Measurements from ENCODE around the gene PRCC. TPM values are rescaled to one million over a fixed set of nuclear protein-coding genes. Genes with fewer than 3 reads are reported as not detected.
A peak's percentile ranks its signal among the peaks of the same experiment; 100 is the strongest.

PRCC gene
- total and polyA plus RNA-seq, 5 donors from 2014 or later: 35.5 to 67.8 (median 36.8) TPM

DNA sequence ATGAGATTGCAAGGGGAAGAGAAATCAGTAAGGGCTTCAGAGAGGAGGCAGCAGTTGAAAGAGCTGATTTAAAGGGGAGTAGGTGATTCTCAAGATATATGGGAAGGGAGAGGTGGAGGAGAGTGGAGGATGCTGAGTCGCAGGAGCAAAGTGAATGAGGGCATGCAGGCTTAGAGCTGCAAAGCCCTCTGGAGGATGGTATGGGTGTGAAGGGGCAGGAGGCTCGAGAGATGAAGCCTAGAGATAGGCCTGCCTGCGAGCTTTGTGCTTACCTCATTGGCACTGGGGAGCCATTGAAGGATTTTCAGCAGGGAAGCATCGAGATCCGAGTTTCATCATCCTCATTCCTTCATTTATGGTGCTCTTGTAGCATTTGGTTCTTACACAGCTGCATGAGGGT is 65.1 kb downstream of the PRCC start:
- peaks cover 22% of the 10 kb centered on the region for H3K4me1 ChIP-seq (ENCODE audit: control insufficient read depth, insufficient read depth, low read length, poor library complexity, severe bottlenecking)
- Mint-ChIP-seq H3K4me3 (no peak overlapping the region), H3K36me3 (no peaks in the 10 kb centered on the region), H3K27me3 (no peaks in the 10 kb centered on the region), H3K9me3 (no peaks in the 10 kb centered on the region), H3K27ac (no peak overlapping the region), H3K4me1 (peaks cover 7 to 36% (median 11%) of the 10 kb centered on the region in 4 donors)
- H3K27ac ChIP-seq (ENCODE audit: insufficient read depth, low read length, poor library complexity, severe bottlenecking): no peak overlapping the region
- H3K9me3 ChIP-seq (ENCODE audit: control insufficient read depth in 2 of 2, low read length in 2 of 2): no peaks in the 10 kb centered on the region
- no peaks in the 10 kb centered on the region for H3K27me3 ChIP-seq (ENCODE audit: control insufficient read depth, insufficient read depth, low read length)
- DNase-seq (no peak), ATAC-seq (ENCODE audit: low read depth in 2 of 2) (no peak)
- H3K4me3 ChIP-seq (ENCODE audit: low read depth, low read length): no peak overlapping the region
- H3K36me3 ChIP-seq (ENCODE audit: control insufficient read depth, insufficient read depth, low read length): no peaks in the 10 kb centered on the region

DNA sequence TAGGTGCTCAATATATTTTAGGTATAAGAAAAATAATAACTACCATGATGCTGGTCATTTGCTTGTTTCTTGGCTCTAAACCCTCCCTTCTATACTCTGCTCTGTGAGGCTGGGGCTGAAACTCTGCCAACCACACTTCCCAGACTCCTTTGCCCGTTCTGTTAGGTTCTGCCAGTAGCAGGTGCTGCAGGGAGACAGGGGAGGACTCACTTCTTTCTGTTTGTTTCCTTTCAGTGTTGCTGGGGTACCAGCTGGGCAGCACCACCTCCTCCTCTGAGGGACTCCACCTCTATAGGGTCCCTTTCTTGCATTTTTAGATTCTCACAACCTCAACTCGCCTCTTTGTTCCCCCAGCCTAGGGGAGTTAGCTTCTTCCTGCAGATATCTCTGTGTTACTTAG is 66.3 kb downstream of the PRCC start:
- no peaks in the 10 kb centered on the region for H3K36me3 Mint-ChIP-seq
- peak in 1 of 3 donors; percentile 48 for DNase-seq
- peaks cover 7 to 40% (median 12%) of the 10 kb centered on the region in 4 donors for H3K4me1 Mint-ChIP-seq

DNA sequence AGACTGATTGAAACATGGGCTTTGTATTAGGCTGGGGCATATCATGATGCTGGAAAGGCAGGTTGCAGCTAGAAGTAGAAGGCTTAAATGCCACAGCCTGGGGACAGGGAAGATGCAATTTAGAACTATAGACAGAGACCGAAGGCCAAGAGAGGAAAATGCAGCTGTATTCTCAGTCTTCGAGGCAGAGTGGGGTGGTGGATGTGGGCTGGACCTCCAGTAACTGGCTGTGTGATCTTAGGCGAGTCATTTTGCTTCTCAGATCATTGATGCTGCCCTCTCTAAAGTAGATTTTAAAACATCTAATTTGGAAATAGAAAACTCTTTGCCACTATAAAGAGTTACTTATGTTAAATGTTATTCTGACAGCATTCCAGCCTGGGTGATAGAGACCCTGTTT is 67.0 kb downstream of the PRCC start:
- Mint-ChIP-seq H3K4me3 (no peak overlapping the region), H3K9me3 (no peaks in the 10 kb centered on the region), H3K36me3 (no peaks in the 10 kb centered on the region), H3K27me3 (no peaks in the 10 kb centered on the region), H3K4me1 (peaks cover 7 to 42% (median 15%) of the 10 kb centered on the region in 4 donors), H3K27ac (peak overlapping the region; percentile 23 to 90 (median 77))
- ATAC-seq (ENCODE audit: low read depth in 2 of 2) (no peak), DNase-seq (peak in 1 of 3 donors; percentile 24)
- peaks cover 22% of the 10 kb centered on the region for H3K4me1 ChIP-seq (ENCODE audit: control insufficient read depth, insufficient read depth, low read length, poor library complexity, severe bottlenecking)
- H3K36me3 ChIP-seq (ENCODE audit: control insufficient read depth, insufficient read depth, low read length): no peaks in the 10 kb centered on the region
- no peak overlapping the region for H3K27ac ChIP-seq (ENCODE audit: insufficient read depth, low read length, poor library complexity, severe bottlenecking)
- H3K27me3 ChIP-seq (ENCODE audit: control insufficient read depth, insufficient read depth, low read length): no peaks in the 10 kb centered on the region
- no peaks in the 10 kb centered on the region for H3K9me3 ChIP-seq (ENCODE audit: control insufficient read depth in 2 of 2, low read length in 2 of 2)
- no peak overlapping the region for H3K4me3 ChIP-seq (ENCODE audit: low read depth, low read length)

More for the DNA sequence above, 66.3 kb downstream of the PRCC start:
- H3K27me3 ChIP-seq (ENCODE audit: control insufficient read depth, insufficient read depth, low read length): no peaks in the 10 kb centered on the region
- H3K4me1 ChIP-seq (ENCODE audit: control insufficient read depth, insufficient read depth, low read length, poor library complexity, severe bottlenecking): peaks cover 22% of the 10 kb centered on the region
- H3K27me3 Mint-ChIP-seq: no peaks in the 10 kb centered on the region
- no peaks in the 10 kb centered on the region for H3K36me3 ChIP-seq (ENCODE audit: control insufficient read depth, insufficient read depth, low read length)
- H3K4me3 ChIP-seq (ENCODE audit: low read depth, low read length): no peak overlapping the region
- no peak overlapping the region for H3K27ac ChIP-seq (ENCODE audit: insufficient read depth, low read length, poor library complexity, severe bottlenecking)
- peak overlapping the region in 2 of 3 donors; percentile 67 to 77 for H3K27ac Mint-ChIP-seq
- ATAC-seq (ENCODE audit: low read depth in 2 of 2): peak; percentile 33 to 50
- H3K9me3 Mint-ChIP-seq: no peaks in the 10 kb centered on the region
- no peak overlapping the region for H3K4me3 Mint-ChIP-seq
- no peaks in the 10 kb centered on the region for H3K9me3 ChIP-seq (ENCODE audit: control insufficient read depth in 2 of 2, low read length in 2 of 2)

DNA sequence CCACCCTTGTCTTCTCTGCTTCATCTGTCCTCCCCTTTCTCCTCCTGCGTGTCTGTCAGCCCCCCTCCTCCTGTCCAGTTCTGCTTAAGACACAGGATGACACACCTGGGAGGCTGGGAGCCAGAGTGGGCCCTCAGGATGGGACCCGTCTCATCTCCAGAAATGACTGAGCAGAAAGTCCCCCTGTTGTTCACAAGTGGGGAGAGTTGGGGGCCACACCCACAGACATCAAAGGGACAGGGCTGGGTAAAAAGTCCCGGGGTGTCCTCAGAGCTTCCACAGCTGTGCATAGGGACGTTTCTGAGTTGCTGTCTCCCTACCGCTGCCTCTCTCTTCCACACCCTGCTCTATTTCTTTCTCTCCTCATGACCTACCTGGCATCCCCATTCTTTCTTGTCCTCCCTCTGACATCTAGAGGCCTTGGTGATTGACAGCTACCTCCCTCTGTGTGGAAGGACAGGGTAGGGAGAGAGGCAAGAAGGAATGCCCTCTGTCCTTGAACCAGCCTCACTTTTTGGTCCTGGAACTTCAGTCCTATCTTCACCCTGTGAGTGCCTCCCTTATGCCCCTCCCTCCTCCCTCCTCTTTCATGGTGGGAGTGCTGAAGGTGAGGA is 68.8 kb downstream of the PRCC start:
- Histone ChIP-seq H3K27ac (ENCODE audit: insufficient read depth, low read length, poor library complexity, severe bottlenecking) (peak overlapping the region; percentile 65), H3K4me3 (ENCODE audit: low read depth, low read length) (no peak overlapping the region), H3K27me3 (ENCODE audit: control insufficient read depth, insufficient read depth, low read length) (no peaks in the 10 kb centered on the region), H3K4me1 (ENCODE audit: control insufficient read depth, insufficient read depth, low read length, poor library complexity, severe bottlenecking) (peaks cover 22% of the 10 kb centered on the region), H3K36me3 (ENCODE audit: control insufficient read depth, insufficient read depth, low read length) (no peaks in the 10 kb centered on the region), H3K9me3 (ENCODE audit: control insufficient read depth in 2 of 2, low read length in 2 of 2) (no peaks in the 10 kb centered on the region)
- Mint-ChIP-seq H3K9me3 (no peaks in the 10 kb centered on the region), H3K4me1 (peaks cover 7 to 42% (median 15%) of the 10 kb centered on the region in 4 donors), H3K27ac (peak overlapping the region in 2 of 3 donors; percentile 86 to 90), H3K4me3 (peak overlapping the region in 1 of 4 donors; percentile 1), H3K27me3 (no peaks in the 10 kb centered on the region), H3K36me3 (no peaks in the 10 kb centered on the region)
- peak; percentile 33 to 50 for ATAC-seq (ENCODE audit: low read depth in 2 of 2)
- DNase-seq: peak in 2 of 3 donors; percentile 36 to 76

DNA sequence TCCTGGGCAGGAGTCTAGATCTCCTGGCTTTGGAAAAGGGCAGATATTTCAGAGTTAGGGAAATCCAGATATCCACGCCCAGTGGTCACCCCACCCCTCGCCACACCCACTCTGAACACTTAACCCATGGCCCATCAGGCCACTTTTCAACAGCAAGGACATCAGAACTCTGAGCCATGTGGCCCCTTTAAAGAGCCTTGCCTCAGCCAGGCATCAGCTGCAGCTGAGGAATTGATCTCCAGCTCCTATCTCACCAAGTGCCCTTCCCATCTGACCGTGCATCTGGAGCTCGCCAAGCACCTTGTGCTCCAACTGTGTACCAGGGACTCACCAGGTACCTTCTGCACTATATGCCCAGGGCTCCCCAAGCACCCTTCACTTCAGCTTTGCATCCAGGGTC is 69.6 kb downstream of the PRCC start:
- H3K27ac Mint-ChIP-seq: peak overlapping the region in 2 of 3 donors; percentile 42 to 94
- Histone ChIP-seq H3K27ac (ENCODE audit: insufficient read depth, low read length, poor library complexity, severe bottlenecking) (no peak overlapping the region), H3K36me3 (ENCODE audit: control insufficient read depth, insufficient read depth, low read length) (no peaks in the 10 kb centered on the region), H3K27me3 (ENCODE audit: control insufficient read depth, insufficient read depth, low read length) (no peaks in the 10 kb centered on the region), H3K4me1 (ENCODE audit: control insufficient read depth, insufficient read depth, low read length, poor library complexity, severe bottlenecking) (peaks cover 22% of the 10 kb centered on the region), H3K4me3 (ENCODE audit: low read depth, low read length) (no peak overlapping the region), H3K9me3 (ENCODE audit: control insufficient read depth in 2 of 2, low read length in 2 of 2) (no peaks in the 10 kb centered on the region)
- no peaks in the 10 kb centered on the region for H3K36me3 Mint-ChIP-seq
- ATAC-seq (ENCODE audit: low read depth in 2 of 2) (no peak), DNase-seq (no peak)
- H3K9me3 Mint-ChIP-seq: no peaks in the 10 kb centered on the region
- no peak overlapping the region for H3K4me3 Mint-ChIP-seq
- peaks cover 6% of the 10 kb centered on the region for H3K27me3 Mint-ChIP-seq
- H3K4me1 Mint-ChIP-seq: peaks cover 7 to 42% (median 15%) of the 10 kb centered on the region in 4 donors

DNA sequence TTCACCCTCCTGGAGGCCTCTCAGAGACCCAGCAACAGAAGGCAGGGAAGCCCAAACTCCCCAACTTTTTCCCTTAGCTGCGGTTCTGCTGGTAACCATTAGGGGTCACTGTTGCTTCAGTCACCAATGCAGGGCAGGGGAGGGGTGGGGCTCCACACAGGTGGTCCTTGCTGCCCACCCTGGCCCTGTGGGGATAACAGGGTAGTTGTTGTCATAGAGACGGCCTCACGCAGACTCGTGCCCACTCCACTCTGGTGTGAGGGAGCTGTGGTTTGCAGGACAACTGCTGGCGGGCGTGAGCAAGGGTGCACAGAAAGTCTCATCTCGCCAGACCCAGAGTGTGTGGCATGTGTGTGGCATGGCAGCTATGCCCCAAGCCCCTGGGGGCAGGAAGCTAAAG is 71.6 kb downstream of the PRCC start:
- Mint-ChIP-seq H3K36me3 (no peaks in the 10 kb centered on the region), H3K27me3 (peaks cover 10% of the 10 kb centered on the region), H3K27ac (no peak overlapping the region), H3K4me3 (no peak overlapping the region), H3K4me1 (peaks cover 7 to 39% (median 14%) of the 10 kb centered on the region in 4 donors), H3K9me3 (no peaks in the 10 kb centered on the region)
- H3K4me1 ChIP-seq (ENCODE audit: control insufficient read depth, insufficient read depth, low read length, poor library complexity, severe bottlenecking): peaks cover 22% of the 10 kb centered on the region
- DNase-seq: peak; percentile 26 to 55 (median 49)
- H3K9me3 ChIP-seq (ENCODE audit: control insufficient read depth in 2 of 2, low read length in 2 of 2): no peaks in the 10 kb centered on the region
- ATAC-seq (ENCODE audit: low read depth in 2 of 2): peak; percentile 22 to 38
- peaks cover 5% of the 10 kb centered on the region for H3K27me3 ChIP-seq (ENCODE audit: control insufficient read depth, insufficient read depth, low read length)
- H3K4me3 ChIP-seq (ENCODE audit: low read depth, low read length): no peak overlapping the region
- no peaks in the 10 kb centered on the region for H3K36me3 ChIP-seq (ENCODE audit: control insufficient read depth, insufficient read depth, low read length)
- H3K27ac ChIP-seq (ENCODE audit: insufficient read depth, low read length, poor library complexity, severe bottlenecking): no peak overlapping the region

DNA sequence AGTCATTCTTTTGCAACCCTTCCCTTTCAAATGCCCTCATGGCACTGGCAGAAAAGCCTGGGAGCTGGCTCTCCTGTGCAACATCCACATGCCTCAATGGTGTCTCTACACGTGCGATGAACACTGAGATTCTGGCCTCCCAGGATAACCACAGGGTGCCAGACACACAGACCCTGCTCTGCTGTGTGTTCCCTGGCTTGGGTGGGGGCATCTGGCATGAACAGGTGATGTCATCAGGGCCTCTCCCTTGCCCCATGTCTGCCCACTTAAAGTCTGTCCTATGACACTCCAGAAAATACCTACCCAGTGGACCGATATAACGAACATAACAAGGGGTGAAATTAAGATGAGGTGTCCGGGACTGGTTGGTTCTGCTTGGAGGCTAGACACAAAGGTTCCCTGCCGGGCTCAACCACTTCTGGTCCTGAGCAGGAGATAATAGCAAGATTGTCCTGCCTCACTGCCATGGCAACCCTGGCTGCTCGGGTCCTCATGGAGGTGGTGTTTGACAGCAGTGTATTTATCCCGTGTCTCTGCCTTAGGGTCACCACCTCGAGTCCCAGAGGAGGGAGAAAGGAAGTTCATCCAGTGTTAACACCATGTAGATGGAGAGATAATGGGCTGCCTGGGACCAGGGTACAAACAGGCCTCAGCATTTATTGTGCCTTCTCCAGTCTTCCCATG is 72.2 kb downstream of the PRCC start:
- Histone ChIP-seq H3K4me3 (ENCODE audit: low read depth, low read length) (no peak overlapping the region), H3K27ac (ENCODE audit: insufficient read depth, low read length, poor library complexity, severe bottlenecking) (no peak overlapping the region), H3K4me1 (ENCODE audit: control insufficient read depth, insufficient read depth, low read length, poor library complexity, severe bottlenecking) (peaks cover 22% of the 10 kb centered on the region), H3K27me3 (ENCODE audit: control insufficient read depth, insufficient read depth, low read length) (peaks cover 8% of the 10 kb centered on the region), H3K9me3 (ENCODE audit: control insufficient read depth in 2 of 2, low read length in 2 of 2) (no peaks in the 10 kb centered on the region), H3K36me3 (ENCODE audit: control insufficient read depth, insufficient read depth, low read length) (no peaks in the 10 kb centered on the region)
- no peaks in the 10 kb centered on the region for H3K9me3 Mint-ChIP-seq
- H3K27me3 Mint-ChIP-seq: peaks cover 16% of the 10 kb centered on the region
- no peak overlapping the region for H3K27ac Mint-ChIP-seq
- no peak overlapping the region for H3K4me3 Mint-ChIP-seq
- H3K36me3 Mint-ChIP-seq: no peaks in the 10 kb centered on the region
- peaks cover 7 to 39% (median 15%) of the 10 kb centered on the region in 4 donors for H3K4me1 Mint-ChIP-seq
- no peak for ATAC-seq (ENCODE audit: low read depth in 2 of 2)
- DNase-seq: no peak
